A549 (cell line): ENCODE data around the gene ANKRD11. TPM values are rescaled to one million over a fixed set of nuclear protein-coding genes. Genes with fewer than 3 reads are reported as not detected.
A peak's percentile ranks its signal among the peaks of the same experiment; 100 is the strongest.

Source experiments
- ATAC-seq, 2 experiments: fragments of 200-7000 bp in 1 of 2; fragments of >200 bp in 1 of 2; cut with Nextera tagmentation in 1 of 2; cut with Tn5 transposase in 1 of 2; 3 replicates each; pipeline versions ENCODE4 v1.8.0 to v1.9.1; 2018 to 2020; ENCODE audit warnings: mild to moderate bottlenecking in 1 of 2, moderate library complexity in 1 of 2
- CTCF ChIA-PET: fragments of 300-600 bp; sonication (Branson Sonifier 250); formaldehyde crosslinking; extraction: SDS; loops from one replicate; lab custom pipeline; 2021; ENCODE audit warnings: antibody characterized with exemption, inconsistent platforms; lab: Yijun Ruan, JAX
- POLR2A ChIA-PET: fragments of 350-600 bp; formaldehyde crosslinking; extraction: SDS; loops from one replicate; lab custom pipeline; 2021; ENCODE audit warnings: antibody characterized with exemption, inconsistent platforms; lab: Yijun Ruan, JAX
- DNase-seq, 2 experiments: peaks; one replicate each; pipeline versions ENCODE4 v3.0.0 to v3.0.0-alpha.2; 2011 to 2016; ENCODE audit warnings: low read depth in 1 of 2, low spot score in 1 of 2
- FAIRE-seq: peaks from 2 replicates; lab custom pipeline; 2011; peaks lifted over from hg19 to GRCh38; lab: Jason Lieb, UNC
- H3K27ac ChIP-seq, 2 experiments: fragments of >200 bp; sonication (Bioruptor Twin); formaldehyde crosslinking; 3 replicates each; pipeline ENCODE4 v1.5.1; 2016 to 2017
- H3K4me1 ChIP-seq: fragments of >200 bp; sonication (Bioruptor Twin); formaldehyde crosslinking; 3 replicates; pipeline ENCODE4 v1.6.1; 2016
- H3K4me2 ChIP-seq: fragments of >200 bp; sonication (Bioruptor Twin); formaldehyde crosslinking; 3 replicates; pipeline ENCODE4 v1.6.1; 2016
- H3K4me3 ChIP-seq: fragments of >200 bp; sonication (Bioruptor Twin); formaldehyde crosslinking; 3 replicates; pipeline ENCODE4 v1.5.1; 2016
- H3K9me3 ChIP-seq: fragments of >200 bp; sonication (Bioruptor Twin); formaldehyde crosslinking; 3 replicates; pipeline ENCODE4 v1.6.1; 2016
- BHLHE40 ChIP-seq: IDR thresholded peaks from 2 replicates; pipeline ENCODE4 v1.6.1; 2012; ENCODE audit warnings: low read depth, low read length, inconsistent platforms
- CBX2 ChIP-seq: fragments of 200-600 bp; sonication (generic); IDR thresholded peaks from 2 replicates; pipeline ENCODE4 v1.6.1; 2016; ENCODE audit warnings: low read depth, mild to moderate bottlenecking, borderline replicate concordance
- CBX8 ChIP-seq: fragments of 200-600 bp; sonication (generic); IDR thresholded peaks from 2 replicates; pipeline ENCODE4 v1.6.1; 2016
- CEBPB ChIP-seq, 2 experiments: fragments of >200 bp in 1 of 2; sonication (Bioruptor Twin) in 1 of 2; formaldehyde crosslinking in 1 of 2; IDR thresholded peaks; 2 replicates each; pipeline ENCODE4 v1.6.1; 2012 to 2016
- CHD2 ChIP-seq: fragments of 150-350 bp; IDR thresholded peaks from 2 replicates; pipeline ENCODE4 v1.6.1; 2014; ENCODE audit warnings: low read length; ENCODE audit not compliant: partially characterized antibody
- EHMT2 ChIP-seq: fragments of 200-600 bp; sonication (generic); IDR thresholded peaks from 2 replicates; pipeline ENCODE4 v1.6.1; 2016; ENCODE audit warnings: antibody characterized with exemption, low read depth, mild to moderate bottlenecking, moderate library complexity
- FOSL2 ChIP-seq, 2 experiments: fragments of 450-650 bp in 1 of 2; fragments of >200 bp in 1 of 2; sonication (Bioruptor Twin) in 1 of 2; formaldehyde crosslinking; IDR thresholded peaks; 2 replicates each; pipeline versions ENCODE4 v1.5.0 to v1.6.1; 2016 to 2020; ENCODE audit warnings: mild to moderate bottlenecking in 1 of 2, moderate library complexity in 1 of 2
- GATA3 ChIP-seq: IDR thresholded peaks from 2 replicates; pipeline ENCODE4 v1.6.1; 2012; ENCODE audit warnings: borderline replicate concordance
- HDAC2 ChIP-seq: fragments of 200-600 bp; sonication (generic); IDR thresholded peaks from 2 replicates; pipeline ENCODE4 v1.6.1; 2016
- HEYL ChIP-seq: fragments of 250-450 bp; sonication (Bioruptor Pico); IDR thresholded peaks from 2 replicates; pipeline ENCODE4 v1.8.0; 2021; ENCODE audit warnings: mild to moderate bottlenecking, moderate library complexity
- HOXB5 ChIP-seq: fragments of 250-450 bp; sonication (Bioruptor Pico); IDR thresholded peaks from 2 replicates; pipeline ENCODE4 v1.5.0; 2020; ENCODE audit warnings: mild to moderate bottlenecking, moderate library complexity
- KDM1A ChIP-seq: fragments of 200-600 bp; sonication (generic); IDR thresholded peaks from 2 replicates; pipeline ENCODE4 v1.6.1; 2016; ENCODE audit warnings: low read depth, mild to moderate bottlenecking
- MAFK ChIP-seq: fragments of 450-650 bp; IDR thresholded peaks from 2 replicates; pipeline ENCODE4 v1.6.1; 2014; ENCODE audit not compliant: partially characterized antibody
- MAZ ChIP-seq: fragments of 150-350 bp; IDR thresholded peaks from 2 replicates; pipeline ENCODE4 v1.6.1; 2014; ENCODE audit warnings: antibody characterized with exemption, low read depth, low read length, borderline replicate concordance
- PHF8 ChIP-seq: fragments of 200-600 bp; sonication (generic); IDR thresholded peaks from 2 replicates; pipeline ENCODE4 v1.6.1; 2016; ENCODE audit warnings: low read depth, mild to moderate bottlenecking, antibody characterized with exemption, moderate library complexity, borderline replicate concordance
- RCOR1 ChIP-seq: fragments of 150-350 bp; IDR thresholded peaks from 2 replicates; pipeline ENCODE4 v1.6.1; 2014; ENCODE audit warnings: antibody characterized with exemption, low read length, low read depth
- RFX5 ChIP-seq: fragments of 450-650 bp; IDR thresholded peaks from 2 replicates; pipeline ENCODE4 v1.7.1; 2014; ENCODE audit warnings: antibody characterized with exemption, mild to moderate bottlenecking, moderate library complexity
- ZFP36 ChIP-seq: fragments of 450-650 bp; IDR thresholded peaks from 2 replicates; pipeline ENCODE4 v1.6.1; 2014; ENCODE audit warnings: borderline replicate concordance; ENCODE audit not compliant: partially characterized antibody
- WGBS: methylation state at CpG from one replicate; pipeline ENCODE4 v1.1.6; 2017; ENCODE audit errors: missing lambda C conversion rate; 5-methylcytosine and 5-hydroxymethylcytosine counted together
- polyA plus RNA-seq, 4 experiments: library from polyadenylated mRNA; depleted of rRNA in 3 of 4; stranded (reverse); fragments of >200 nt; fragmentation: RNase III in 1 of 4; extraction: RNeasy Plus Mini Kit Qiagen cat#74134 plus additional on column Dnase treatment in 1 of 4; gene quantifications; 2 replicates in 3 of 4; 3 replicates in 1 of 4; pipeline ENCODE4 v1.2.3, GENCODE V29; 2011 to 2017
- TF ChIP-seq, protein P1 (sequence below): fragments of 150-350 bp; IDR thresholded peaks from 2 replicates; pipeline ENCODE4 v1.6.1; 2014; ENCODE audit warnings: low read depth, mild to moderate bottlenecking, low read length
- TF ChIP-seq, protein P2 (sequence below): fragments of >200 bp; sonication (Bioruptor Twin); formaldehyde crosslinking; IDR thresholded peaks from 3 replicates; pipeline ENCODE4 v1.5.1; 2016
- TF ChIP-seq, protein P3 (sequence below): fragments of 250-450 bp; sonication (Bioruptor Pico); IDR thresholded peaks from 2 replicates; pipeline ENCODE4 v1.5.0; 2021; ENCODE audit warnings: mild to moderate bottlenecking, moderate library complexity, borderline replicate concordance

Gene ANKRD11
- polyA plus RNA-seq, 2 of the 4 experiments (the other 2 are of a cell fraction), result 53.6 to 54.9 TPM

DNA sequence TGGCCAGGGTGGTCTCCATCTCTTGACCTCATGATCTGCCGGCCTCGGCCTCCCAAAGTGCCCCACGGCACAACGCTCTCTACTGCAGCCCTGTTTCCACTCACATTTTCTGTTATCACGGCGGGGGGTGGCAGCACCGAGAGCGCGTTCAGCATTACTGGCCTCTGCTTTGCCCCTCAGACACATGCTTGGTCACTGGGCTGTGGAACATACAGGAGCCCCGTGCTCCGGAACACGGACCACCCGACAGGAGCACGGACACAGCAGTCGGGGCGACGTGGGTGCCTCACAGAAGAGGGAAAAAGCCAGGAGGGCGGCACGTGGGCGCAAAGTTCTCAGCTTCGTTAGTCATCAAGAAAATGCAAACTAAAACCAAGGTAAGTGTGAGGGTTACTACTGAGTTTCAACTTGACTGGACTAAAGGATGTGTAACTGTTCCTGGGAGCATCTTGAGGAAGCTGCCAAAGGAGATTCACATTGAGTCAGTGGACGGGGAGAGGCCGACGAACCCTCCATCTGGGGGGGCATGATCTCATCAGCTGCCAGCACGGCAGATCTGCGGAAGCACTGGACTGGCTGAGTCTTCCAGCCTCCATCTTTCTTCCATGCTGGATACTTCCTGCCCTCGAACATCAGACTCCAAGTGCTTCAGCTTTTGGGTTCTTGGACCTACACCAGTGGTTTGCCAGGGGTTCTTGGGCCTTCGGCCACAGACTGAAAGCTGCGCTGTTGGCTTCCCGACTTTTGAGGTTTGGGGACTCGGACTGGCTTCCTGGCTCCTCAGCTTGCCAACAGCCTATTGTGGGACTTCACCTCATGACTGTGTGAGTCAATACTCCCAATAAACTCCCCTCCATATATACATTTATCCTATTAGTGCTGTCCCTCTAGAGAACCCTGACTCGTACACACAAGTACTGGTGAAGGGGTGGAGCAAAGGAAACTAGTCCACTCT is 166.0 kb downstream of the ANKRD11 start:
- CTCF ChIA-PET, result interaction anchor here (1.5 kb wide), 1 partner anchor 233 kb away, joined by 3 read pairs; no protein-coding TSS in a partner anchor
- Histone ChIP-seq H3K4me2 (peak overlapping the region; percentile 76; the same call in 1 of the 3 replicates), H3K4me3 (no peak overlapping the region), H3K27ac (peak overlapping the region; percentile 98 to 99), H3K9me3 (no peaks in the 10 kb centered on the region), H3K4me1 (peaks cover 97% of the 10 kb centered on the region)
- no peak for DNase-seq
- whole genome bisulfite sequencing, result 93% methylated on average over 32 of the region's 32 CpGs
- POLR2A ChIA-PET, result no interaction called here
- no peak for TF ChIP-seq EHMT2
- no peak for TF ChIP-seq KDM1A
- TF ChIP-seq RCOR1, result no peak
- ATAC-seq, result no peak
- no peak for FAIRE-seq

DNA sequence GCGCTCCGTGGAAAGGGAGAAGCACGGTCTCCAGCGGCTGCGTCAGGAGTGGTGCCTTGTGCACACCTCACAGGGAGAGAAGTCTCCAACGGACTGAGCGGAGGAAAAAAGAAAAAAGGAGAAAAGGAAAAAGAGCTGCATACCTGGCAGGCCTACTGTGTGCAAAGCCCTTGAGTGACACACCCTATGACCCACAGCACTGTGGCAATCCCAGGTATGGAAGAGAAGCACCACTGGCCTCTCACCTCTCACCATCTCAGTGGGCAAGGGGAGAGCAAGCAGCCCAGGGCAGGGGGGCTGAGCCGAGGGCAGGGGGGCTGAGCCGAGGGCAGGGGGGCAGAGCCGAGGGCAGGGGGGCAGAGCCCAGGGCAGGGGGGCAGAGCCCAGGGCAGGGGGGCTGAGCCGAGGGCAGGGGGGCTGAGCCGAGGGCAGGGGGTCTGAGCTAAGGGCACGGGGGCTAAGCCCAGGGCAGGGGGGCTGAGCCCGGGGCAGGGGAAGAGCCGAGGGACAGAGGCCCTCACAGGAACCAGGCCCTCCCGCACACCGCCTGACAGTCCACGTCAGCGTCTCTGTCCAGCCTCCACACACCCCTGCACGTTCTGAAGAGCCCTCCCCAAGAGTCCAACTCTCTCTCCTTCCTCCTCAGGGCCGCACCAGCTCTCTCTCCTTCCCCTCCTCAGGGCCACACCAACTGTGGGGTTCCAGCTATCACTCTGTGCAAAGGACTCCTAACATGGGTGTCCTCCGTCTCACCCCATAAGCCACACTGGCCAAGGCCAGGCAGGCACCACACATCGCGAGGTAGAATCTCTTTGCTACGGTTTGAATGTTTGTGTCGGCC is 167.0 kb downstream of the ANKRD11 start:
- H3K4me1 ChIP-seq, result peaks cover 97% of the 10 kb centered on the region
- 92% methylated on average over 20 of the region's 26 CpGs for WGBS

More for the DNA sequence above, 167.0 kb downstream of the ANKRD11 start:
- peak overlapping the region; percentile 79 to 99 for H3K27ac ChIP-seq
- DNase-seq (no peak), FAIRE-seq (no peak), ATAC-seq (no peak)
- ChIA-PET POLR2A (no interaction called here), CTCF (interaction anchor here (0.9 kb wide), 1 partner anchor 14 kb away, joined by 3 read pairs; no protein-coding TSS in a partner anchor)
- no peak overlapping the region for H3K4me3 ChIP-seq
- TF ChIP-seq PHF8 (no peak), MAZ (no peak), HOXB5 (no peak), GATA3 (no peak), KDM1A (no peak), FOSL2 (IDR thresholded peaks at IDR 0.05) (no peak), FOSL2 (CRISPR knock-in tag; IDR thresholded peaks at IDR 0.05) (no peak), HEYL (CRISPR knock-in tag) (no peak), BHLHE40 (no peak), CBX8 (no peak), ZFP36 (no peak), RFX5 (no peak), CEBPB (IDR thresholded peaks at IDR 0.05) (no peak), HDAC2 (no peak), CBX2 (no peak), MAFK (no peak), RCOR1 (no peak), CHD2 (no peak)
- TF ChIP-seq, protein P1, sequence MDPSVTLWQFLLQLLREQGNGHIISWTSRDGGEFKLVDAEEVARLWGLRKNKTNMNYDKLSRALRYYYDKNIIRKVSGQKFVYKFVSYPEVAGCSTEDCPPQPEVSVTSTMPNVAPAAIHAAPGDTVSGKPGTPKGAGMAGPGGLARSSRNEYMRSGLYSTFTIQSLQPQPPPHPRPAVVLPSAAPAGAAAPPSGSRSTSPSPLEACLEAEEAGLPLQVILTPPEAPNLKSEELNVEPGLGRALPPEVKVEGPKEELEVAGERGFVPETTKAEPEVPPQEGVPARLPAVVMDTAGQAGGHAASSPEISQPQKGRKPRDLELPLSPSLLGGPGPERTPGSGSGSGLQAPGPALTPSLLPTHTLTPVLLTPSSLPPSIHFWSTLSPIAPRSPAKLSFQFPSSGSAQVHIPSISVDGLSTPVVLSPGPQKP, result no peak
- TF ChIP-seq, protein P2, sequence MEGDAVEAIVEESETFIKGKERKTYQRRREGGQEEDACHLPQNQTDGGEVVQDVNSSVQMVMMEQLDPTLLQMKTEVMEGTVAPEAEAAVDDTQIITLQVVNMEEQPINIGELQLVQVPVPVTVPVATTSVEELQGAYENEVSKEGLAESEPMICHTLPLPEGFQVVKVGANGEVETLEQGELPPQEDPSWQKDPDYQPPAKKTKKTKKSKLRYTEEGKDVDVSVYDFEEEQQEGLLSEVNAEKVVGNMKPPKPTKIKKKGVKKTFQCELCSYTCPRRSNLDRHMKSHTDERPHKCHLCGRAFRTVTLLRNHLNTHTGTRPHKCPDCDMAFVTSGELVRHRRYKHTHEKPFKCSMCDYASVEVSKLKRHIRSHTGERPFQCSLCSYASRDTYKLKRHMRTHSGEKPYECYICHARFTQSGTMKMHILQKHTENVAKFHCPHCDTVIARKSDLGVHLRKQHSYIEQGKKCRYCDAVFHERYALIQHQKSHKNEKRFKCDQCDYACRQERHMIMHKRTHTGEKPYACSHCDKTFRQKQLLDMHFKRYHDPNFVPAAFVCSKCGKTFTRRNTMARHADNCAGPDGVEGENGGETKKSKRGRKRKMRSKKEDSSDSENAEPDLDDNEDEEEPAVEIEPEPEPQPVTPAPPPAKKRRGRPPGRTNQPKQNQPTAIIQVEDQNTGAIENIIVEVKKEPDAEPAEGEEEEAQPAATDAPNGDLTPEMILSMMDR, result no peak
- TF ChIP-seq, protein P3, sequence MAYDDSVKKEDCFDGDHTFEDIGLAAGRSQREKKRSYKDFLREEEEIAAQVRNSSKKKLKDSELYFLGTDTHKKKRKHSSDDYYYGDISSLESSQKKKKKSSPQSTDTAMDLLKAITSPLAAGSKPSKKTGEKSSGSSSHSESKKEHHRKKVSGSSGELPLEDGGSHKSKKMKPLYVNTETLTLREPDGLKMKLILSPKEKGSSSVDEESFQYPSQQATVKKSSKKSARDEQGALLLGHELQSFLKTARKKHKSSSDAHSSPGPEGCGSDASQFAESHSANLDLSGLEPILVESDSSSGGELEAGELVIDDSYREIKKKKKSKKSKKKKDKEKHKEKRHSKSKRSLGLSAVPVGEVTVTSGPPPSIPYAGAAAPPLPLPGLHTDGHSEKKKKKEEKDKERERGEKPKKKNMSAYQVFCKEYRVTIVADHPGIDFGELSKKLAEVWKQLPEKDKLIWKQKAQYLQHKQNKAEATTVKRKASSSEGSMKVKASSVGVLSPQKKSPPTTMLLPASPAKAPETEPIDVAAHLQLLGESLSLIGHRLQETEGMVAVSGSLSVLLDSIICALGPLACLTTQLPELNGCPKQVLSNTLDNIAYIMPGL, result no peak
- H3K4me2 ChIP-seq, result peak overlapping the region; percentile 78
- H3K9me3 ChIP-seq, result no peaks in the 10 kb centered on the region
